CD4-positive, alpha-beta T cell treated with Interleukin-1 beta for 1 hour (primary cell): ENCODE data around the gene CAPN5.

Source experiments
- DNase-seq, 2 donors: peaks; one replicate each; pipeline ENCODE4 v3.0.0-alpha.2; 2020 to 2022

The CAPN5 gene

GRCh38 chr11:77154381-77155081 is 87.8 kb downstream of the CAPN5 start:
- no peak for DNase-seq

DNA sequence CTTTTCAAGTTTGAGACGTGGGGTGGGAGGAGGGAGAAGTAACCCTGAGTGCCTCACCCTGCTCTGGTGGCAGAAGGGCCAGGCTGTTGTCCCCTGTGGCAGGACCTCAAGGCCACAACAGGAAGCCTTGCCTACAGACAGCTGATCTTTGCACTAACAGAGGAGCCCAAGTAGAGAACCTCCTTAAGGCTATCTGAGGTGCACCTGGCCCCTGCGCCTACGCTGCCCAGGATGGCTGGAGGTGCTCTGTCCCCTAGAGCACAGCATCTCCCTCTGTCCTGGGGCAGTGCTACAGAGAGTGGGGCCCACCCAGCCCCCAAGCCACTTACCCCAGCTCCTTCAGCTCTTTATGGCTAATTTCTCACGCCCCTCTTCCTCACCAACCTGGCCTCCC is 88.3 kb downstream of the CAPN5 start:
- DNase-seq, result no peak

- no peak for DNase-seq
Observed at GRCh38 chr11:77155556-77156130, 88.9 kb downstream of the CAPN5 start.

GRCh38 chr11:77156396-77157195 is 89.8 kb downstream of the CAPN5 start:
- DNase-seq, result no peak

- DNase-seq, result no peak
Observed at GRCh38 chr11:77158041-77158695, 91.4 kb downstream of the CAPN5 start.

DNA sequence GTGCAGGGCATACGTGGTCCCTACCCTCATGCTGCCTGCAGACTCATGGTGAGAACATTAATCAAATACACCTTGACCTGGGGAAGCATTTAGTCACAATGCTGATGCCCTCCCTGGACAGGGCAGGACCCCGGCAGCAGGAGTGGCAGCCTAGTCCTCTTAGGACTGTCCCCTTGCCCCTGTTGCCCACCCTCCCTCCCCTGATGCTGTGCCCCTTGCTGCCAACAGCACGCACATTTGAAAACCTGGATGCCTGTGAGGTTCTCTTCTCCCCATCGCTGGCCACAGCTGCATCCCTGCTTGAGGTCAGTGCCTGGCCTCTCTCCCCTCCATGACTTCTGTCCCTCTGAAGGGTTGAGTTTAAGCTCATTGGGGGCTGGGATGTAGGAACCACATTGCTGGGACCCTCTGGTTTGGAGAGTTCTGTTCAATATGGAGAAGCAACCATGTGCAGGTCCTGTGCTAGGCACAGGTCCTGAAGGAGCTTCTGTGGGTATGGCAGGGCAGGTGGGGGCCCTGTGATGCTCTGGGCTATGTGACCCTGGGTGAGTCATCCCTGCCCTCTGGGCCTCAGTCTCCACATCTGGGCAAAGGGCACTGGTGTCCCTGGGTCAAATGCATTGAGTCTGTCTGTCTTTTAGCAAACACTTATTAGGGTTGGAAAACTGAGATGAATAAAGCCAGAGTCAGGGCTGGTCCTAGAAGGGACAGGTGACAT is 92.6 kb downstream of the CAPN5 start:
- no peak for DNase-seq

DNA sequence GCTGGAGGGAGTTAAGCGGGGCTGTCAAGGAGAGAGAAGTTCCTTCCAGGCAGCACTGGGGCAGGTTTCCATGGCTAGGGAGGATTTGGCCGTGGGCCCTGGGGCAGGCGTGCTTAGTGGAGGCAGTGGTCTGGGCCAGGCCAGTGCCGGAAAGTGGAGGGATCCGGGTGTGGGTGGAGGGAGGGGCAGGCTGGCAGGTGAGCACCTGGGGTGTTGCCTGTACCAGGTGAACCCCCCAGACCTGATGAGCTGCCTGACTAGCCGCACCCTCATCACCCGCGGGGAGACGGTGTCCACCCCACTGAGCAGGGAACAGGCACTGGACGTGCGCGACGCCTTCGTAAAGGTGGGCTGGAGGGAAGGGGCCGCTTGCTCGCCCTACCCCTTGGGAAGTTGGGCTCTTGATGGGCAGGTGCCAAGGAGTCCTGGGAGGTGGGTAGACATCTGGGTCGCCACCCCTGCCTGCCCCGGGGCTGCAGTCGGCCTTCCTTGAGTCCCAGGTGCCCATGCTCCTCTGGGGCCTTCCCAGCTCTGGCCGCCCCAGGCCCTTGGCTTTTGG is 93.2 kb downstream of the CAPN5 start:
- DNase-seq, result no peak

DNA sequence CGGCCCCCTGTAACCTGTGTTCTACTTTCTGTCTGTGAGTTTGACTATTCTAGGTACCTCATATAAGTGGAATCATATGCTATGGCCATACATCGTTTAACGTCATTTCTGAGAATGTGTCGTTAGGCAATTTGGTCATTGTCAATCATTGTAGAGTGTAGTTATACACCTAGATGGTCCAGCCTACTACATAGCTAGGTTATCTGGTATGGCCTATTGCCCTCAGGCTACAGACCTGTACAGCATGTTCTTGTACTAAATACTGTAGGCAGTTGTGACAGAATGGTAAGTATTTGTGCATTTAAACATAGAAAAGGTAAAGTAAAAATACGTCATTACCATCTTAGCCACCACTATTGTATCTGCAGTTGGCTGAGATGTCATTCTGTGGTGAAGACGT is 96.5 kb downstream of the CAPN5 start:
- DNase-seq, result no peak

GRCh38 chr11:77165066-77165465 is 98.3 kb downstream of the CAPN5 start:
- DNase-seq, result no peak

DNA sequence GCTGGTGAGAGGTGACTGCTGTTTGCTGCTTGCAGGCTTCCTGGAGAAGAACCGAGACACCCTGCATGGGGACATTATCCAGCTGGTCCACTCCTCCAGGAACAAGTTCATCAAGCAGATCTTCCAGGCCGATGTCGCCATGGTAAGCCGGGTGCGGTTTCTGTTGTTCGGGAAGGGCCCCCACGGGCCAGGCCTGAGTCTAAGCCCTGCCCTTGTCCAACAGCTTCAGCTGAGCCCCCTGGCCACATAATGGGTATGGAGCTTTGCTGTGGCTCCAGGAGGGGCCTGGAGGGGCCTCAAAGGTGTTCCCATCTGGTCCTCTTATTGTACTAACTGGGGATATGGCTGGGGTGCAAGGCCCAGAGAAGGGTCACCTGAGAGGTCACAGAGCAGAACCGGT is 99.2 kb downstream of the CAPN5 start:
- DNase-seq, result no peak

GRCh38 chr11:77167111-77167626 is 100.4 kb downstream of the CAPN5 start:
- no peak for DNase-seq

GRCh38 chr11:77167791-77168190 is 101.0 kb downstream of the CAPN5 start:
- DNase-seq, result no peak

DNA sequence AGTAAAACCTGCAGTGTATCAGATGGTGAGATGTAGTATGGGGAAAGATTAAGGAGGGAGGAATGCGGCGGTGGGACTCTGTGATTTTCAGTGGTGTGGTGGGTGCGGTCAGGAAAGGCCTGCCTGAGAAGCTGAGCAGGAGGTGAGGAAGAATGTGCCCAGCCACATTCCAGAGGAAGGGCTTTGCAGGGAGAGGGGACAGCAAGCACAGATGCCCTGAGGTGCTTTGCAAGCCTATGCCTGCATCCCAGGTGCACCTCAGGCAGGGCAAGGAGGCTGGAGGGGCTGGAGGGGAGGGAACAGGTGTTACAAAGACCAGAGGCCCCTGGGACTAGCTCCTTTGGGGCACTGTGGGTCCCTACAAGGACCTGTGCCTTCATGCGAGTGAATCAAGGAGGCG is 103.3 kb downstream of the CAPN5 start:
- no peak for DNase-seq

GRCh38 chr11:77171254-77171653 is 104.5 kb downstream of the CAPN5 start:
- no peak for DNase-seq

DNA sequence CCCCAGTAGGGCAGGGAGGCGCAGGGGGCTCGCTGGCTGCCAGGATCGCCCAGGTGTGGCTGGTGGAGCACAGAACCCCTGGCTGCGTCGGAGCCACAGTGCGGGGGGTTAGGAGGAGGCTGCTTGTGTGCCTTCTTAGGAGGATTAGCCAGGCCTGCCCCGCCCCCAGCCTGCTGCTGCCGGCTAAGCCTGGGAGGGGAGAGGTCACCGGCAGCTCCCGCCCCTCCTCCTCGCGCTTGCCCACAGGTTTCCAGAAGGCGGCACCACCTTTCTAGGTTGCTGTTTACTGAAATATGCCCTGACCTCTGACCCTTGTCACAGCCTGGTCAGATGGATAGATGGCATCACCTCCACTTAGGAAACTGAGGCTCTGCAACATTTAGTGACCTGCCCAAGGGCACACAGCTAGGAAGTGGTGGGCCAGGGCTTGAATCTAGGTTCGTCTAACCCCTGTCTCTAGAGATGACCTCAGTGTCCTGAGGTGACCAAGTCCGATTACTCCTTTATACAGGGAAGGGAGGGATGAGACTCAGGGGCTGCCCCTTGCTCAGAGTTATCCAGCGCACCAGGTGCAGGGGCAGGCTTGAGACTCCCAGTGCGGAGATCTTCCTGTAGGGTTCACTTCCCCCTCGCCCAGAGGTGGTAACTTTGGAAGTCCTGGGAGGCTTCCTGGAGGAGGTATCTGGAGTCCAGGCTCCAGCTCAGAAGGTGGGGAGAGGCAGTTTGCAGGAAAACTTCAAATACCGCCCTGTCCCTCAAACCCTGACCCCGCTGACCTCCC is 105.3 kb downstream of the CAPN5 start:
- DNase-seq, result no peak

- no peak for DNase-seq
Observed at GRCh38 chr11:77172666-77172982, 105.9 kb downstream of the CAPN5 start.

DNA sequence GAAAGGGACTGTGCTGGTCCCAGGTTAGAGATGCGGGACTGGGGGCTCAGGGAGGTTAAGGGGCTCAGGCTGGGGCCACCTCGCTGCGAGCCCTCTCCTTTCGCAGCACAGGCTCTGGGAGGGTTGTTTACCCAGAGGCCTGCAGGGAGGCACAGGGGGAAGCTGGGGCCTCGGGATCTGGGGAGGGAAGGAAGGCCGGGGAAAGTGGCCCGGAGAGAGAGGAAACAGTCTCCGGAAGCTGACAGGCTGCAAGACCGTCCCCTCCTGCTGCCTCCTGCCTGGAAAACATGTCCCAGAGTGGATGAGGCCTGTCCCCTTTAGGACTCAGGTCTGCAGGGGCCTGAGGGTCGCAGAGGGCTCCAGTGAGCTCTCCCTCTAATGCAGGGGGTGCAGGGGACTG is 106.7 kb downstream of the CAPN5 start:
- no peak for DNase-seq

DNA sequence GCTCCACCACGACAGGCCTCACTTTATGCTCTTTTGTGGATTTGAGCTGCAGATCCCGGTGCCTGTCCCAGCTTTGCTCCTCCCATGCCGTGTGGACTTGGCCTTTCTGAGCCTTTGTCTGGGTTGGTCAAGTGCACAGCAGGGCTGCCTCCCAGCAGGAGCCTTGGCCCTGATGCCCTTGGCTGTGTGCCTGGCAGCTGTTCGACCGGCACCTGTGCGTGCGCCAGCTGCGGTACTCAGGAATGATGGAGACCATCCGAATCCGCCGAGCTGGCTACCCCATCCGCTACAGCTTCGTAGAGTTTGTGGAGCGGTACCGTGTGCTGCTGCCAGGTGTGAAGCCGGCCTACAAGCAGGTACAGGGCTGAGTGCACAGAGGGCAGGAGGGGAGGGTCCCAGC is 107.8 kb downstream of the CAPN5 start:
- no peak for DNase-seq

- DNase-seq, result no peak
Observed at GRCh38 chr11:77175021-77175842, 108.5 kb downstream of the CAPN5 start.
